Mesendoderm (in vitro differentiated cells): ENCODE results near the gene GFAP.

Experiments used
- DNase-seq: peaks from one replicate; pipeline ENCODE4 v3.0.0; 2013
- H2AK5ac ChIP-seq: 2 replicates; pipeline ENCODE4 v1.6.1; 2013; ENCODE audit warnings: low read length, inconsistent platforms
- H2BK120ac ChIP-seq: 2 replicates; pipeline ENCODE4 v1.6.1; 2013; ENCODE audit warnings: low read depth, mild to moderate bottlenecking, low read length, moderate library complexity, mixed read lengths
- H2BK15ac ChIP-seq: replicated peaks from 2 replicates; pipeline ENCODE4 v1.6.1; 2013; ENCODE audit warnings: low read depth, mild to moderate bottlenecking, moderate library complexity
- H2BK5ac ChIP-seq: 2 replicates; pipeline ENCODE4 v1.6.1; 2013; ENCODE audit warnings: low read length, inconsistent platforms
- H3K18ac ChIP-seq: 2 replicates; pipeline ENCODE4 v1.6.1; 2013; ENCODE audit warnings: mild to moderate bottlenecking, low read length, mixed read lengths
- H3K23ac ChIP-seq: one replicate; pipeline ENCODE4 v1.6.1; 2013; ENCODE audit warnings: low read length
- H3K27ac ChIP-seq: 2 replicates; pipeline ENCODE4 v1.5.1; 2013; ENCODE audit warnings: low read depth, mild to moderate bottlenecking, inconsistent platforms, low read length, moderate library complexity
- H3K27me3 ChIP-seq: 2 replicates; pipeline ENCODE4 v1.6.1; 2013; ENCODE audit warnings: low read length, control low read depth, mild to moderate bottlenecking, inconsistent platforms; ENCODE audit not compliant: insufficient read depth, poor library complexity
- H3K36me3 ChIP-seq: 2 replicates; pipeline ENCODE4 v1.6.1; 2013; ENCODE audit warnings: low read length, inconsistent platforms; ENCODE audit not compliant: control insufficient read depth, insufficient read depth
- H3K4ac ChIP-seq: one replicate; pipeline ENCODE4 v1.6.1; 2013; ENCODE audit warnings: low read depth, mild to moderate bottlenecking, low read length, moderate library complexity
- H3K4me1 ChIP-seq: 2 replicates; pipeline ENCODE4 v1.6.1; 2013; ENCODE audit warnings: low read depth, low read length, inconsistent platforms; ENCODE audit not compliant: control insufficient read depth
- H3K4me2 ChIP-seq: 2 replicates; pipeline ENCODE4 v1.6.1; 2013; ENCODE audit warnings: low read length
- H3K4me3 ChIP-seq: 2 replicates; pipeline ENCODE4 v1.5.1; 2013; ENCODE audit warnings: mild to moderate bottlenecking, low read length
- H3K56ac ChIP-seq: one replicate; pipeline ENCODE4 v1.6.1; 2013; ENCODE audit warnings: low read length
- H3K79me1 ChIP-seq: 2 replicates; pipeline ENCODE4 v1.6.1; 2013; ENCODE audit warnings: low read length, inconsistent platforms
- H3K79me2 ChIP-seq: 2 replicates; pipeline ENCODE4 v1.6.1; 2013; ENCODE audit warnings: mild to moderate bottlenecking, low read length; ENCODE audit not compliant: control insufficient read depth, insufficient read depth
- H3K9ac ChIP-seq: 2 replicates; pipeline ENCODE4 v1.6.1; 2013; ENCODE audit warnings: low read length, inconsistent platforms
- H4K5ac ChIP-seq: one replicate; pipeline ENCODE4 v1.6.1; 2013; ENCODE audit warnings: low read length
- H4K8ac ChIP-seq: one replicate; pipeline ENCODE4 v1.6.1; 2013; ENCODE audit warnings: low read depth, mild to moderate bottlenecking, control low read depth, low read length, moderate library complexity
- WGBS: extraction: QIAGEN DNeasy Blood & Tissue Kit; methylation state at CpG from one replicate; pipeline ENCODE4 v1.1.7; 2013; ENCODE audit warnings: low lambda C conversion rate, missing lambda C conversion rate; ENCODE audit not compliant: insufficient coverage; ENCODE audit errors: extremely low coverage; 5-methylcytosine and 5-hydroxymethylcytosine counted together

The GFAP gene

GRCh38 chr17:44915862-44916780 is 821 bp upstream of the GFAP start:
- no peak for DNase-seq
- no peak overlapping the region for H3K23ac ChIP-seq
- no peaks in the 10 kb centered on the region for H3K36me3 ChIP-seq
- no peak overlapping the region for H3K18ac ChIP-seq
- H3K4me2 ChIP-seq, result no peak overlapping the region
- H3K79me2 ChIP-seq, result no peaks in the 10 kb centered on the region
- H3K56ac ChIP-seq, result no peak overlapping the region
- H3K4me3 ChIP-seq, result no peak overlapping the region
- H3K27me3 ChIP-seq, result no peaks in the 10 kb centered on the region
- H4K5ac ChIP-seq, result no peak overlapping the region
- H2BK120ac ChIP-seq, result no peak overlapping the region
- H3K4ac ChIP-seq, result no peak overlapping the region
- no peaks in the 10 kb centered on the region for H3K79me1 ChIP-seq
- H2AK5ac ChIP-seq, result no peak overlapping the region
- H3K27ac ChIP-seq, result no peak overlapping the region
- WGBS, result no CpG with 5 or more reads among the region's 11 CpGs
- H3K4me1 ChIP-seq, result no peaks in the 10 kb centered on the region
- no peak overlapping the region for H2BK15ac ChIP-seq
- H3K9ac ChIP-seq, result no peak overlapping the region
- H2BK5ac ChIP-seq, result no peak overlapping the region
- H4K8ac ChIP-seq, result no peak overlapping the region

GRCh38 chr17:44914698-44915271 is 515 bp downstream of the GFAP start:
- no peak for DNase-seq
- no peak overlapping the region for H4K8ac ChIP-seq
- H3K4me2 ChIP-seq, result no peak overlapping the region
- WGBS, result no CpG with 5 or more reads among the region's 19 CpGs
- H3K9ac ChIP-seq, result no peak overlapping the region
- no peak overlapping the region for H3K18ac ChIP-seq
- H3K4me1 ChIP-seq, result no peaks in the 10 kb centered on the region
- H3K79me2 ChIP-seq, result no peaks in the 10 kb centered on the region
- no peaks in the 10 kb centered on the region for H3K27me3 ChIP-seq
- H3K23ac ChIP-seq, result no peak overlapping the region
- H4K5ac ChIP-seq, result no peak overlapping the region
- H3K4ac ChIP-seq, result no peak overlapping the region
- no peak overlapping the region for H2BK5ac ChIP-seq
- H2AK5ac ChIP-seq, result no peak overlapping the region
- H3K36me3 ChIP-seq, result no peaks in the 10 kb centered on the region
- H3K4me3 ChIP-seq, result no peak overlapping the region
- H2BK15ac ChIP-seq, result no peak overlapping the region
- no peak overlapping the region for H2BK120ac ChIP-seq
- H3K56ac ChIP-seq, result no peak overlapping the region
- H3K79me1 ChIP-seq, result no peaks in the 10 kb centered on the region
- H3K27ac ChIP-seq, result no peak overlapping the region

- Histone ChIP-seq H3K56ac (no peak overlapping the region), H3K23ac (no peak overlapping the region), H3K27me3 (no peaks in the 10 kb centered on the region), H3K79me1 (no peaks in the 10 kb centered on the region), H3K18ac (no peak overlapping the region), H4K8ac (no peak overlapping the region), H3K27ac (no peak overlapping the region), H3K4me1 (no peaks in the 10 kb centered on the region), H2AK5ac (no peak overlapping the region), H4K5ac (no peak overlapping the region), H3K36me3 (no peaks in the 10 kb centered on the region), H3K79me2 (no peaks in the 10 kb centered on the region), H3K4me2 (no peak overlapping the region), H2BK15ac (no peak overlapping the region), H2BK120ac (no peak overlapping the region), H3K9ac (no peak overlapping the region), H3K4ac (no peak overlapping the region), H3K4me3 (no peak overlapping the region), H2BK5ac (no peak overlapping the region)
- DNase-seq, result no peak
- WGBS, result no CpG with 5 or more reads among the region's 4 CpGs
Observed at GRCh38 chr17:44914148-44914547, 1.2 kb downstream of the GFAP start.

- Histone ChIP-seq H2BK15ac (no peak overlapping the region), H3K79me2 (no peaks in the 10 kb centered on the region), H3K9ac (no peak overlapping the region), H3K23ac (no peak overlapping the region), H4K5ac (no peak overlapping the region), H2AK5ac (no peak overlapping the region), H3K36me3 (no peaks in the 10 kb centered on the region), H3K18ac (no peak overlapping the region), H2BK120ac (no peak overlapping the region), H3K4me2 (no peak overlapping the region), H3K4ac (no peak overlapping the region), H3K56ac (no peak overlapping the region), H4K8ac (no peak overlapping the region), H2BK5ac (no peak overlapping the region), H3K79me1 (no peaks in the 10 kb centered on the region), H3K27me3 (no peaks in the 10 kb centered on the region), H3K4me1 (no peaks in the 10 kb centered on the region), H3K4me3 (no peak overlapping the region), H3K27ac (no peak overlapping the region)
- no peak for DNase-seq
- WGBS, result no CpG with 5 or more reads among the region's 6 CpGs
Observed at GRCh38 chr17:44913676-44914075, 1.6 kb downstream of the GFAP start.

- Histone ChIP-seq H3K4me1 (no peaks in the 10 kb centered on the region), H3K36me3 (no peaks in the 10 kb centered on the region), H3K56ac (no peak overlapping the region), H3K4me2 (no peak overlapping the region), H2BK5ac (no peak overlapping the region), H3K27me3 (no peaks in the 10 kb centered on the region), H3K79me2 (no peaks in the 10 kb centered on the region), H3K4me3 (no peak overlapping the region), H3K9ac (no peak overlapping the region), H4K8ac (no peak overlapping the region), H2BK120ac (no peak overlapping the region), H3K79me1 (no peaks in the 10 kb centered on the region), H3K23ac (no peak overlapping the region), H4K5ac (no peak overlapping the region), H3K18ac (no peak overlapping the region), H3K4ac (no peak overlapping the region), H2BK15ac (no peak overlapping the region), H2AK5ac (no peak overlapping the region), H3K27ac (no peak overlapping the region)
- WGBS, result no CpG with 5 or more reads among the region's 14 CpGs
- no peak for DNase-seq
Observed at GRCh38 chr17:44912763-44913544, 2.3 kb downstream of the GFAP start.
